ENCODE measurements around the gene DGKZ. TPM values are rescaled to one million over a fixed set of nuclear protein-coding genes. Genes with fewer than 3 reads are reported as not detected.

The DGKZ gene
- total and polyA plus RNA-seq, 4 donors: 4.6 to 24.3 (median 14.4) TPM

DNA sequence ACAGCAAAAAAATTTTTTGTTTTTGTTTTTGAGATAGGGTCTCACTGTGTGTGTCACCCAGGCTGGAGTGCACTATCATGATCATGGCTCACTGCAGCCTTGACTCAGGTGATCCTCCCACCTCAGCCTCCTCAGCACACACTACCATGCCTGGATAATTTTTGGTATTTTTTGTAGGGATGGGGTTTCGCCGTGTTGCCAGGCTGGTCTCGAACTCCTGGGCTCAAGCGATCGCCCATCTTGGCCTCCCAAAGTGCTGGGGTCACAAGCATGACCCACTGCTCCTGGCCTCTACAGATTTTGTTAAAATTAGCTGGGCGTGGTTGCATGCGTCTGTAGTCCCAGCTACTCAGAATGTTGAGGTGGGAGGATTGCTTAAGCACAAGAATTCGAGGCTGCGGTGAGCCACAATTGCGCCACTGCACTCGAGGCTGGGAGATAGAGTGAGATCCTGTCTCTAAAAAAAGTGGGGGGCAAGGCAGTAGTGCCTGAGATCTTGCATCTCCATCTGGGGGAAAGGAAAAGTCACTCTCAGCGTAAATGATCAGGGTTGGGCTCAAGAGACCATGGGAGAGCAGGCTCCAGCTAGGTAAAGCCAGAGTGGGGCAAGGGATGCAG is 10.6 kb upstream of the DGKZ start (continued):
- TF ChIP-seq, protein P1, sequence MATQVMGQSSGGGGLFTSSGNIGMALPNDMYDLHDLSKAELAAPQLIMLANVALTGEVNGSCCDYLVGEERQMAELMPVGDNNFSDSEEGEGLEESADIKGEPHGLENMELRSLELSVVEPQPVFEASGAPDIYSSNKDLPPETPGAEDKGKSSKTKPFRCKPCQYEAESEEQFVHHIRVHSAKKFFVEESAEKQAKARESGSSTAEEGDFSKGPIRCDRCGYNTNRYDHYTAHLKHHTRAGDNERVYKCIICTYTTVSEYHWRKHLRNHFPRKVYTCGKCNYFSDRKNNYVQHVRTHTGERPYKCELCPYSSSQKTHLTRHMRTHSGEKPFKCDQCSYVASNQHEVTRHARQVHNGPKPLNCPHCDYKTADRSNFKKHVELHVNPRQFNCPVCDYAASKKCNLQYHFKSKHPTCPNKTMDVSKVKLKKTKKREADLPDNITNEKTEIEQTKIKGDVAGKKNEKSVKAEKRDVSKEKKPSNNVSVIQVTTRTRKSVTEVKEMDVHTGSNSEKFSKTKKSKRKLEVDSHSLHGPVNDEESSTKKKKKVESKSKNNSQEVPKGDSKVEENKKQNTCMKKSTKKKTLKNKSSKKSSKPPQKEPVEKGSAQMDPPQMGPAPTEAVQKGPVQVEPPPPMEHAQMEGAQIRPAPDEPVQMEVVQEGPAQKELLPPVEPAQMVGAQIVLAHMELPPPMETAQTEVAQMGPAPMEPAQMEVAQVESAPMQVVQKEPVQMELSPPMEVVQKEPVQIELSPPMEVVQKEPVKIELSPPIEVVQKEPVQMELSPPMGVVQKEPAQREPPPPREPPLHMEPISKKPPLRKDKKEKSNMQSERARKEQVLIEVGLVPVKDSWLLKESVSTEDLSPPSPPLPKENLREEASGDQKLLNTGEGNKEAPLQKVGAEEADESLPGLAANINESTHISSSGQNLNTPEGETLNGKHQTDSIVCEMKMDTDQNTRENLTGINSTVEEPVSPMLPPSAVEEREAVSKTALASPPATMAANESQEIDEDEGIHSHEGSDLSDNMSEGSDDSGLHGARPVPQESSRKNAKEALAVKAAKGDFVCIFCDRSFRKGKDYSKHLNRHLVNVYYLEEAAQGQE (IDR thresholded peaks at IDR 0.05): no peak

DNA sequence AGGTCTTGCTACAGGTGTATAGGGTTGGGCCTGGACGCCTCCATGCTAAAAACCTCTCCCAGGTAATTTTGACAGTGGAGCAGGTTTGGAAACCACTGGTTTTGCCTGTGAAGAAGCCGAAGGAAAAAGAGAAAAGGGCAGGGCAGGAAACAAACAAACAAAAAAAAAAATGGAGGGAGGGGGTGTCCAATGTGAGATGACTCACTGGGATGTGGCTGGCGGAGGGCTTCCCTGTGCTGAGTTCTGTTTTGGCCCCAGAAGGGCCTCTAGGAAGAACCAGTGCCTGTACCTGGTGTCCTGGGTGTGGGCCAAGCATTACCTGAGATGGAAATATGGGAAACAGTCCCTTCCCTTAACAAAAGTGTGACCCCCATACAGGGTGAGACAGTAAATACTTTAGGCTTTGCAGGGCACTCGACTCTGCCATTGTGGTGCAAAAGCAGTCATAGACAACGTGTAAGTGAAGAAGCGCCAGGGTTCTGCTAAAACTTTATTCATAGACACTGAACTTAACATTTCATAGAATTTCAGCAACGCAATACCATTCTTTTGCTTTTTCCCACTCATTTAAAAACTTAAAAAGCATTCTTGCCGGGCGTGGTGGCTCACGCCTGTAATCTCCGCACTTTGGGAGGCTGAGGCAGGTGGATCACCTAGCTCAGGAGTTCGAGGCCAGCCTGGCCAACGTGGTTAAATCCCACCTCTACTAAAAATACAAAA is 9.5 kb upstream of the DGKZ start:
- H3K27me3 ChIP-seq (ENCODE audit: control insufficient read depth in 4 of 4, insufficient read depth in 4 of 4, low read length in 3 of 4): peaks cover 0 to 10% (median 2%) of the 10 kb centered on the region in 4 donors
- H3K27ac ChIP-seq (ENCODE audit: low read depth in 1 of 2, low read length in 2 of 2): no peak overlapping the region
- no peak for TF ChIP-seq TAF1 (conservative IDR thresholded peaks at IDR 0.05)
- TF ChIP-seq JUND (IDR thresholded peaks at IDR 0.05): no peak
- no peak for TF ChIP-seq SP1 (IDR thresholded peaks at IDR 0.05)
- TF ChIP-seq NR2F2 (IDR thresholded peaks at IDR 0.05): no peak
- H3K36me3 ChIP-seq (ENCODE audit: control insufficient read depth in 4 of 4, insufficient read depth in 3 of 4, low read depth in 1 of 4, low read length in 3 of 4): no peaks in the 10 kb centered on the region
- no peak for DNase-seq (ENCODE audit: low spot score)
- H3K4me3 ChIP-seq (ENCODE audit: low read depth in 1 of 3, low read length in 3 of 3): no peak overlapping the region
- H3K4me1 ChIP-seq (ENCODE audit: control insufficient read depth in 4 of 4, insufficient read depth in 4 of 4, low read length in 3 of 4): peaks cover 0 to 9% (median 7%) of the 10 kb centered on the region in 4 donors
- H3K9ac ChIP-seq (ENCODE audit: low read depth in 1 of 2, low read length in 2 of 2): no peak overlapping the region
- 83% methylated on average over 13 of the region's 13 CpGs for WGBS
- no peaks in the 10 kb centered on the region for H3K9me3 ChIP-seq (ENCODE audit: control insufficient read depth in 4 of 4, low read length in 3 of 4)

DNA sequence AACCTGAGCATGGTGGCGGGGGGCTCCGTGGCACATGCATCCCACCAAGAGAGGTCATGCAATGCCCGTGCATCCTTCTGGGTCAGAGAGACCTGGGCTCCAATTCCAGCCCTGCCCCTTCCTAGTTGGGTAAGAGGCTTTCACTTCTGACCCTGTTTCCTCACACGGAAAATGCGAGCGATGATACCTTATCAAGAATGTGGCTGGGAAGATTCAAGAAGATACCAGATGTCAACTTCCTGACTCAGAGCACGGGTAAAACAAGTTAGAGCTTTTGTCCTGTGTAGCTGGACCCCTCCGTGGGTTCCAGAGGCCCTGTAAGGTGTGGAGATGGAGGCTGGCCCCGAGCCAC is 8.7 kb upstream of the DGKZ start:
- no peak overlapping the region for H3K4me3 ChIP-seq (ENCODE audit: low read depth in 1 of 3, low read length in 3 of 3)
- no peak overlapping the region for H3K9ac ChIP-seq (ENCODE audit: low read depth in 1 of 2, low read length in 2 of 2)
- peaks cover 0 to 8% (median under 1%) of the 10 kb centered on the region in 4 donors for H3K4me1 ChIP-seq (ENCODE audit: control insufficient read depth in 4 of 4, insufficient read depth in 4 of 4, low read length in 3 of 4)
- H3K36me3 ChIP-seq (ENCODE audit: control insufficient read depth in 4 of 4, insufficient read depth in 3 of 4, low read depth in 1 of 4, low read length in 3 of 4): no peaks in the 10 kb centered on the region
- TF ChIP-seq HNF4A (conservative IDR thresholded peaks at IDR 0.05): no peak
- no peak for TF ChIP-seq FOXA1 (IDR thresholded peaks at IDR 0.05)
- no peak for TF ChIP-seq GABPA (IDR thresholded peaks at IDR 0.05 in 1 of 2, conservative IDR thresholded peaks at IDR 0.05 in 1 of 2)
- TF ChIP-seq, protein P1 (IDR thresholded peaks at IDR 0.05): no peak
- TF ChIP-seq EGR1 (IDR thresholded peaks at IDR 0.05; ENCODE audit: low read depth in 2 of 2): no peak
- WGBS: 28% methylated on average over 9 of the region's 9 CpGs
- peaks cover 0 to 10% (median under 1%) of the 10 kb centered on the region in 4 donors for H3K27me3 ChIP-seq (ENCODE audit: control insufficient read depth in 4 of 4, insufficient read depth in 4 of 4, low read length in 3 of 4)
- DNase-seq (ENCODE audit: low spot score): no peak
- no peak overlapping the region for H3K27ac ChIP-seq (ENCODE audit: low read depth in 1 of 2, low read length in 2 of 2)
- no peaks in the 10 kb centered on the region for H3K9me3 ChIP-seq (ENCODE audit: control insufficient read depth in 4 of 4, low read length in 3 of 4)

Measured in liver (tissue), 9 donors.